ENCODE measurements around the gene ANGPTL1.

ANGPTL1 gene

DNA sequence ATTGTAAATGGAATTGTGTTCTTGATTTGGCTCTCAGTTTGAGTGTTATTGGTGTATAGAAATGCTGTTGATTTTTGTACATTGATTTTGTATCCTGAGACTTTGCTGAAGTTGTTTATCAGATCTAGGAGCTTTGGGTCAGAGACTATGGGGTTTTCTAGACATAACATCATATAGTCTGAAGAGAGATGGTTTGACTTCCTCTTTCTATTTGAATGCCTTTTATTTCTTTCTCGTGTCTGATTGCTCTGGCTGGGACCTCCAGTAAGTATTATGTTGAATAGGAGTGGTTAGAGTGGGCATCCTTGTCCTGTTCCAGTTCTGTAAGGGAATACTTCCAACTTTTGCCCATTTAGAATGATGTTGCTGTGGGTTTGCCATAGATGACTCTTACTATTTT, 39.1 kb upstream of the ANGPTL1 start:
- Histone ChIP-seq H3K23ac (ENCODE audit: low read length) (no peak overlapping the region), H3K79me2 (ENCODE audit: control insufficient read depth, insufficient read depth, low read length) (no peaks in the 10 kb centered on the region), H2BK120ac (ENCODE audit: low read depth, low read length) (no peak overlapping the region), H2BK15ac (replicated peaks; ENCODE audit: low read depth) (no peak overlapping the region), H3K4me2 (ENCODE audit: low read length) (no peak overlapping the region), H3K4ac (ENCODE audit: low read depth, low read length) (no peak overlapping the region), H4K5ac (ENCODE audit: low read length) (no peak overlapping the region), H3K4me3 (ENCODE audit: low read length) (no peak overlapping the region), H3K36me3 (ENCODE audit: control insufficient read depth, insufficient read depth, low read length) (no peaks in the 10 kb centered on the region), H3K9ac (ENCODE audit: low read length) (no peak overlapping the region), H3K27me3 (ENCODE audit: insufficient read depth, low read length, poor library complexity) (no peaks in the 10 kb centered on the region), H2AK5ac (ENCODE audit: low read length) (no peak overlapping the region), H3K4me1 (ENCODE audit: control insufficient read depth, low read depth, low read length) (no peaks in the 10 kb centered on the region), H4K8ac (ENCODE audit: low read depth, low read length) (no peak overlapping the region), H3K56ac (ENCODE audit: low read length) (no peak overlapping the region), H2BK5ac (ENCODE audit: low read length) (no peak overlapping the region), H3K18ac (ENCODE audit: low read length) (no peak overlapping the region), H3K79me1 (ENCODE audit: low read length) (no peaks in the 10 kb centered on the region), H3K27ac (ENCODE audit: low read depth, low read length) (no peak overlapping the region)
- DNase-seq: no peak
- no CpG with 5 or more reads among the region's 1 CpG for WGBS (ENCODE audit: extremely low coverage, insufficient coverage, low lambda C conversion rate)

GRCh38 chr1:178908358-178908757, 37.5 kb upstream of the ANGPTL1 start:
- no peak overlapping the region for H3K27ac ChIP-seq (ENCODE audit: low read depth, low read length)

GRCh38 chr1:178901482-178902125, 30.7 kb upstream of the ANGPTL1 start:
- Histone ChIP-seq H3K4me1 (ENCODE audit: control insufficient read depth, low read depth, low read length) (no peaks in the 10 kb centered on the region), H2BK120ac (ENCODE audit: low read depth, low read length) (no peak overlapping the region), H3K23ac (ENCODE audit: low read length) (no peak overlapping the region), H3K79me1 (ENCODE audit: low read length) (no peaks in the 10 kb centered on the region), H3K4ac (ENCODE audit: low read depth, low read length) (no peak overlapping the region), H3K27ac (ENCODE audit: low read depth, low read length) (no peak overlapping the region), H3K27me3 (ENCODE audit: insufficient read depth, low read length, poor library complexity) (no peaks in the 10 kb centered on the region), H3K4me3 (ENCODE audit: low read length) (no peak overlapping the region), H4K8ac (ENCODE audit: low read depth, low read length) (no peak overlapping the region), H3K18ac (ENCODE audit: low read length) (no peak overlapping the region), H3K56ac (ENCODE audit: low read length) (no peak overlapping the region), H2BK15ac (replicated peaks; ENCODE audit: low read depth) (no peak overlapping the region), H3K9ac (ENCODE audit: low read length) (no peak overlapping the region), H3K4me2 (ENCODE audit: low read length) (no peak overlapping the region), H2AK5ac (ENCODE audit: low read length) (no peak overlapping the region), H2BK5ac (ENCODE audit: low read length) (no peak overlapping the region), H3K36me3 (ENCODE audit: control insufficient read depth, insufficient read depth, low read length) (no peaks in the 10 kb centered on the region), H4K5ac (ENCODE audit: low read length) (no peak overlapping the region), H3K79me2 (ENCODE audit: control insufficient read depth, insufficient read depth, low read length) (no peaks in the 10 kb centered on the region)
- no peak for DNase-seq
- no CpG with 5 or more reads among the region's 1 CpG for WGBS (ENCODE audit: extremely low coverage, insufficient coverage, low lambda C conversion rate)

More at GRCh38 chr1:178908358-178908757, 37.5 kb upstream of the ANGPTL1 start:
- H3K27me3 ChIP-seq (ENCODE audit: insufficient read depth, low read length, poor library complexity): no peaks in the 10 kb centered on the region
- no peak overlapping the region for H3K4me2 ChIP-seq (ENCODE audit: low read length)
- no CpG with 5 or more reads among the region's 1 CpG for WGBS (ENCODE audit: extremely low coverage, insufficient coverage, low lambda C conversion rate)
- no peak overlapping the region for H3K56ac ChIP-seq (ENCODE audit: low read length)
- no peak overlapping the region for H4K8ac ChIP-seq (ENCODE audit: low read depth, low read length)
- no peak overlapping the region for H3K18ac ChIP-seq (ENCODE audit: low read length)
- no peak overlapping the region for H3K9ac ChIP-seq (ENCODE audit: low read length)
- H3K4ac ChIP-seq (ENCODE audit: low read depth, low read length): no peak overlapping the region
- H2AK5ac ChIP-seq (ENCODE audit: low read length): no peak overlapping the region
- DNase-seq: no peak
- no peaks in the 10 kb centered on the region for H3K79me2 ChIP-seq (ENCODE audit: control insufficient read depth, insufficient read depth, low read length)
- no peak overlapping the region for H3K23ac ChIP-seq (ENCODE audit: low read length)
- H2BK15ac ChIP-seq (replicated peaks; ENCODE audit: low read depth): no peak overlapping the region
- H3K4me1 ChIP-seq (ENCODE audit: control insufficient read depth, low read depth, low read length): no peaks in the 10 kb centered on the region
- no peak overlapping the region for H4K5ac ChIP-seq (ENCODE audit: low read length)
- no peak overlapping the region for H2BK120ac ChIP-seq (ENCODE audit: low read depth, low read length)
- H2BK5ac ChIP-seq (ENCODE audit: low read length): no peak overlapping the region
- H3K36me3 ChIP-seq (ENCODE audit: control insufficient read depth, insufficient read depth, low read length): no peaks in the 10 kb centered on the region
- no peaks in the 10 kb centered on the region for H3K79me1 ChIP-seq (ENCODE audit: low read length)
- no peak overlapping the region for H3K4me3 ChIP-seq (ENCODE audit: low read length)

GRCh38 chr1:178899402-178899801, 28.5 kb upstream of the ANGPTL1 start:
- Histone ChIP-seq H3K18ac (ENCODE audit: low read length) (no peak overlapping the region), H2BK120ac (ENCODE audit: low read depth, low read length) (no peak overlapping the region), H4K5ac (ENCODE audit: low read length) (no peak overlapping the region), H3K4ac (ENCODE audit: low read depth, low read length) (no peak overlapping the region), H3K56ac (ENCODE audit: low read length) (no peak overlapping the region), H3K4me1 (ENCODE audit: control insufficient read depth, low read depth, low read length) (no peaks in the 10 kb centered on the region), H3K23ac (ENCODE audit: low read length) (no peak overlapping the region), H3K9ac (ENCODE audit: low read length) (no peak overlapping the region), H3K4me3 (ENCODE audit: low read length) (no peak overlapping the region), H3K27ac (ENCODE audit: low read depth, low read length) (no peak overlapping the region), H3K79me1 (ENCODE audit: low read length) (no peaks in the 10 kb centered on the region), H3K4me2 (ENCODE audit: low read length) (no peak overlapping the region), H3K27me3 (ENCODE audit: insufficient read depth, low read length, poor library complexity) (no peaks in the 10 kb centered on the region), H3K79me2 (ENCODE audit: control insufficient read depth, insufficient read depth, low read length) (no peaks in the 10 kb centered on the region), H2BK15ac (replicated peaks; ENCODE audit: low read depth) (no peak overlapping the region), H4K8ac (ENCODE audit: low read depth, low read length) (no peak overlapping the region), H2AK5ac (ENCODE audit: low read length) (no peak overlapping the region), H2BK5ac (ENCODE audit: low read length) (no peak overlapping the region), H3K36me3 (ENCODE audit: control insufficient read depth, insufficient read depth, low read length) (no peaks in the 10 kb centered on the region)
- WGBS (ENCODE audit: extremely low coverage, insufficient coverage, low lambda C conversion rate): 100% methylated on average over 1 of the region's 2 CpGs
- DNase-seq: no peak

DNA sequence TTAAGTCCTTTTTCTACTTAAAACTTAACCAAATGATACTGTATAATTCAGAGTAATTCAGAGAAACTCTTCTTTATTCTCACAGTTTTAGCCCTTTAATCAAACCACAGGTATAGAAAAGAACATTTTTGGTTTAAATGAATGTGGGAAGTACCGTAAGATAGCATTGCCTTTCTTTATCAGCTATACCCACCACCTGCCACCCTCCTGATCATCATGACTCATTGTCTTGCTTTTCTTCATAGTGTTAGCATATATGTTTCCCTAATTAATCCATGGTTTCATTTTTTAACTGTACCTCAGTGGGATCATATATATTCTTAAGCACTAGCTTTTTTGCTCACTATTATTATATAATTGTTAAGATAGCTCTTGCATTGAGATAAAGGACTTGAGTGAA, 27.5 kb upstream of the ANGPTL1 start:
- no CpG with 5 or more reads among the region's 1 CpG for WGBS (ENCODE audit: extremely low coverage, insufficient coverage, low lambda C conversion rate)
- no peak for DNase-seq

DNA sequence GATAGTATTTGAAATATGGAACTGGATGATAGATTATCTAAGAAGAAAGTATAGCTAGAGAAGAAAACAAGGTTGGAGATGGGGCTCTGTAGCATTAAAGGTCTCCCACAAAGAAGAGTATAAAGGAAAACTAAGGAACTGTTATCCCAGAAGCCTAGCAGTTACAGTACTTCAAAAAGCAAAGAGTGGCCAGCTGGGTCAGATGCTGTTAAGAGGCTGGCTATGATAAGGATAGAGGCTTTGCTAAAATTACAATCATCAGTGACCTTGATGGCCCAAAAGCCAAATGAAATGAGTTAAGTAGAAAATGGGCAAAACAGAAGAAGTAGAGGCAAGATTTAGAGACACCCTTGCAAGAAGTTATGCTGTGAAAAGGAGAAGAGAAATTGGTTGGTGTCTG, 25.1 kb upstream of the ANGPTL1 start:
- no peak overlapping the region for H3K56ac ChIP-seq (ENCODE audit: low read length)
- no peak overlapping the region for H3K4me3 ChIP-seq (ENCODE audit: low read length)
- H4K5ac ChIP-seq (ENCODE audit: low read length): no peak overlapping the region
- H2BK120ac ChIP-seq (ENCODE audit: low read depth, low read length): no peak overlapping the region
- no peak overlapping the region for H2BK15ac ChIP-seq (replicated peaks; ENCODE audit: low read depth)
- H2AK5ac ChIP-seq (ENCODE audit: low read length): no peak overlapping the region
- H3K4ac ChIP-seq (ENCODE audit: low read depth, low read length): no peak overlapping the region
- H3K79me2 ChIP-seq (ENCODE audit: control insufficient read depth, insufficient read depth, low read length): no peaks in the 10 kb centered on the region
- no peaks in the 10 kb centered on the region for H3K36me3 ChIP-seq (ENCODE audit: control insufficient read depth, insufficient read depth, low read length)
- no peaks in the 10 kb centered on the region for H3K4me1 ChIP-seq (ENCODE audit: control insufficient read depth, low read depth, low read length)
- no peak overlapping the region for H2BK5ac ChIP-seq (ENCODE audit: low read length)
- H3K27me3 ChIP-seq (ENCODE audit: insufficient read depth, low read length, poor library complexity): no peaks in the 10 kb centered on the region
- no peak for DNase-seq
- no peak overlapping the region for H3K27ac ChIP-seq (ENCODE audit: low read depth, low read length)
- H4K8ac ChIP-seq (ENCODE audit: low read depth, low read length): no peak overlapping the region
- no peaks in the 10 kb centered on the region for H3K79me1 ChIP-seq (ENCODE audit: low read length)
- no peak overlapping the region for H3K9ac ChIP-seq (ENCODE audit: low read length)
- no peak overlapping the region for H3K4me2 ChIP-seq (ENCODE audit: low read length)
- H3K23ac ChIP-seq (ENCODE audit: low read length): no peak overlapping the region
- H3K18ac ChIP-seq (ENCODE audit: low read length): no peak overlapping the region

More for the DNA sequence above, 27.5 kb upstream of the ANGPTL1 start:
- H3K18ac ChIP-seq (ENCODE audit: low read length): no peak overlapping the region
- H2BK15ac ChIP-seq (replicated peaks; ENCODE audit: low read depth): no peak overlapping the region
- H2AK5ac ChIP-seq (ENCODE audit: low read length): no peak overlapping the region
- no peak overlapping the region for H2BK5ac ChIP-seq (ENCODE audit: low read length)
- H3K4me3 ChIP-seq (ENCODE audit: low read length): no peak overlapping the region
- no peaks in the 10 kb centered on the region for H3K27me3 ChIP-seq (ENCODE audit: insufficient read depth, low read length, poor library complexity)
- no peak overlapping the region for H3K27ac ChIP-seq (ENCODE audit: low read depth, low read length)
- no peak overlapping the region for H3K4me2 ChIP-seq (ENCODE audit: low read length)
- no peak overlapping the region for H4K5ac ChIP-seq (ENCODE audit: low read length)
- H3K4me1 ChIP-seq (ENCODE audit: control insufficient read depth, low read depth, low read length): no peaks in the 10 kb centered on the region
- no peak overlapping the region for H3K23ac ChIP-seq (ENCODE audit: low read length)
- H3K36me3 ChIP-seq (ENCODE audit: control insufficient read depth, insufficient read depth, low read length): no peaks in the 10 kb centered on the region
- no peaks in the 10 kb centered on the region for H3K79me1 ChIP-seq (ENCODE audit: low read length)
- H4K8ac ChIP-seq (ENCODE audit: low read depth, low read length): no peak overlapping the region
- no peaks in the 10 kb centered on the region for H3K79me2 ChIP-seq (ENCODE audit: control insufficient read depth, insufficient read depth, low read length)
- H3K56ac ChIP-seq (ENCODE audit: low read length): no peak overlapping the region
- no peak overlapping the region for H2BK120ac ChIP-seq (ENCODE audit: low read depth, low read length)
- no peak overlapping the region for H3K9ac ChIP-seq (ENCODE audit: low read length)
- H3K4ac ChIP-seq (ENCODE audit: low read depth, low read length): no peak overlapping the region
